NCI-H345 treated with DMSO at 0.1 percent for 48 hours (cell line): Measurements from ENCODE around the gene NSMCE3.

Experiments used
- DNase-seq: peaks from one replicate; lab custom pipeline; 2025; ENCODE audit not compliant: unreplicated experiment; lab: John Stamatoyannopoulos, UW

Gene NSMCE3

GRCh38 chr15:29222129-29222853 is 47.3 kb downstream of the NSMCE3 start:
- DNase-seq = no peak

- no peak for DNase-seq
These were observed 48.8 kb downstream of the NSMCE3 start for GRCh38 chr15:29220852-29221251.

- DNase-seq = no peak
These were observed 52.7 kb downstream of the NSMCE3 start for GRCh38 chr15:29216955-29217354.
